Mesodermal cell (in vitro differentiated cells): ENCODE results near the gene NME7.

Source experiments
- H3K27ac ChIP-seq: 2 replicates; pipeline ENCODE4 v1.7.0; 2013; ENCODE audit warnings: mild to moderate bottlenecking, low read depth, low read length, moderate library complexity; ENCODE audit not compliant: severe bottlenecking
- H3K36me3 ChIP-seq: 2 replicates; pipeline ENCODE4 v1.7.1; 2013; ENCODE audit warnings: mild to moderate bottlenecking, low read length, moderate library complexity; ENCODE audit not compliant: control insufficient read depth, insufficient read depth
- H3K4me1 ChIP-seq: one replicate; pipeline ENCODE4 v1.7.1; 2013; ENCODE audit warnings: mild to moderate bottlenecking, low read length; ENCODE audit not compliant: insufficient read depth, control insufficient read depth, poor library complexity, severe bottlenecking
- H3K4me3 ChIP-seq: 2 replicates; pipeline ENCODE4 v1.7.0; 2013; ENCODE audit warnings: low read length, control low read depth, mild to moderate bottlenecking; ENCODE audit not compliant: insufficient read depth, poor library complexity, severe bottlenecking; ENCODE audit errors: extremely low read depth
- H3K9me3 ChIP-seq: 2 replicates; pipeline ENCODE4 v1.7.1; 2013; ENCODE audit warnings: mild to moderate bottlenecking, low read length, moderate library complexity; ENCODE audit not compliant: control insufficient read depth
- WGBS, 2 experiments: methylation state at CpG; one replicate each; pipeline ENCODE4 v1.1.5; 2013; ENCODE audit warnings: missing lambda C conversion rate in 2 of 2; ENCODE audit not compliant: insufficient coverage in 2 of 2; 5-methylcytosine and 5-hydroxymethylcytosine counted together

Gene NME7

DNA sequence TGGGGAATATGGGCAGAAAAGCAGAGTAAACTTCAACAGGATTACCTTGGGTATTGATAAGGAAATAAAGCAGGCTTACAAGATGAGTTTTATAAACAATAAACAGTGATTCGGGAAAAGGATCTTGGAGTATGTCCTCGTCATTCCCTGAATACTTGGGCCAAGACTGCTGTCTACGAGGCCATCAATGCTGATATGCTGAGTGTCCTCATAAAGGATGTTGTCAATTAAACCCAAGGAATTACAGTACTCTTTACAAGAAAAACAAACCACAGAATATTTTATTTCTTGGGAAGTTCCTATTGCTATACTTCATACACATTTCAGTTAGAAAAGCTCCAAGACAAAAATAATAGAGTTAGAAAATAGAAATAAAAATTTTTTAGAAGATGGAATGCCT lies 226.2 kb downstream of the NME7 start:
- Histone ChIP-seq H3K9me3 (no peaks in the 10 kb centered on the region), H3K36me3 (no peaks in the 10 kb centered on the region), H3K4me3 (no peak overlapping the region), H3K27ac (no peak overlapping the region), H3K4me1 (no peaks in the 10 kb centered on the region)
- 76 to 95% methylated on average over 2 to 3 of the region's 3 CpGs for WGBS, 2 experiments

DNA sequence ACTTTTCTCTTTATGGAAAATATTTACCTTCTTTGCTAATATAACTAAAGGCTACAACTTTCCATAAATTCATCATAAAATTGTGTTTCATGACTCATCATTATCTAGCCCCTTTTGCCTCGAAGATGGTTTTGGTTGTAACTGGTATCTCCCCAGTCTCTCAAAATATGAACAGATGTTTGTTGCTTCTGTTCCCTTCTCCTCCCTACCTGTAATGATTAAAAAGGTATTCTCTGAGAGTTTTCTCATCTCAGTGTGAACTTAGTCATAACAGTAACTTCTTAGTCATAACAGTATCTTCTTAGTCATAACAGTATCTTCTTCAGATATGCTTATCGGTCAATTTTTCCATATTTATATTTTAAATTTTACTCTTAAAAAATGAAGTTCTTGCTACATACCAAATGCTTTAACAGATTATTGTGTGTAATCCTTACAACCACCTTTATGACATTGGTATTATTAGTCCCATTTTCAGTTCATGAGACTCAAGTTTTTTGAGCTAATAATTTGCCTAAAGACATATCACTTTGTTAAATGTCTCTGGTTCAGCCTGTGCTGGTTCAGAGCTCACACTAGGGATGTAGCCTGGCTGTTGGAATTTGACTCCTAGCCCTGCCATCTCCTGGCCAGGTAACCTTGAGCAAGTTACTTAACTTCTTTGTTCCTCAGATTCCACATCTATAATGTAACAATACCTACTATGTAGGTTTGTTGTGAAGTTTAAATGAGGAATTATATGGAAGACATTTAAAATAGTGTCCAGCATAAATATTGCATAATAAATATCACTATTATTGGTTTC lies 228.5 kb downstream of the NME7 start:
- Histone ChIP-seq H3K4me3 (no peak overlapping the region), H3K27ac (no peak overlapping the region), H3K4me1 (no peaks in the 10 kb centered on the region), H3K36me3 (no peaks in the 10 kb centered on the region), H3K9me3 (no peaks in the 10 kb centered on the region)
- WGBS, 2 experiments: 100% methylated on average over 1 of the region's 2 CpGs; no CpG with 5 or more reads in 1 of the 2 experiments

DNA sequence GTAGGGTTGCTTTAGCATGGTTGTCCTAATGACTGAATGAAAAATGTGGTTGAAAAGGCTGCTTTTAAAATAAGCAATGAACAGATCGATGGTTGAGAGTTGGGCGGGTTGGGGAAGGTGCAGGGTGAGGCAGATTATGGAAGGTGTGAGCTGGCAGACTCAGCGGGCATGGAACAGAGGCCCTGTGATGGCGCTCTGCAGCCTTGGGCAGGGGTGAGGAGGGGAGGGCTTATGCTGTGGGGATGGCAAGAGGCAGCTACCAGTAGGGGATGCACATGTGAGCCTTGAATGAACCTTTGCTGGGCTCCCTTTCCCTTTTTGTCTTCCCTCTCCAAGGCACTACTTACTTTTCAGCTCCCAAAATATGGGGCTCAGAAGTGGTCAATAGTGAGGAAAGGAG lies 230.2 kb downstream of the NME7 start:
- WGBS, 2 experiments: 88 to 96% methylated on average over 3 to 4 of the region's 4 CpGs
- Histone ChIP-seq H3K36me3 (peaks cover 12% of the 10 kb centered on the region), H3K4me3 (no peak overlapping the region), H3K9me3 (no peaks in the 10 kb centered on the region), H3K4me1 (no peaks in the 10 kb centered on the region), H3K27ac (no peak overlapping the region)

DNA sequence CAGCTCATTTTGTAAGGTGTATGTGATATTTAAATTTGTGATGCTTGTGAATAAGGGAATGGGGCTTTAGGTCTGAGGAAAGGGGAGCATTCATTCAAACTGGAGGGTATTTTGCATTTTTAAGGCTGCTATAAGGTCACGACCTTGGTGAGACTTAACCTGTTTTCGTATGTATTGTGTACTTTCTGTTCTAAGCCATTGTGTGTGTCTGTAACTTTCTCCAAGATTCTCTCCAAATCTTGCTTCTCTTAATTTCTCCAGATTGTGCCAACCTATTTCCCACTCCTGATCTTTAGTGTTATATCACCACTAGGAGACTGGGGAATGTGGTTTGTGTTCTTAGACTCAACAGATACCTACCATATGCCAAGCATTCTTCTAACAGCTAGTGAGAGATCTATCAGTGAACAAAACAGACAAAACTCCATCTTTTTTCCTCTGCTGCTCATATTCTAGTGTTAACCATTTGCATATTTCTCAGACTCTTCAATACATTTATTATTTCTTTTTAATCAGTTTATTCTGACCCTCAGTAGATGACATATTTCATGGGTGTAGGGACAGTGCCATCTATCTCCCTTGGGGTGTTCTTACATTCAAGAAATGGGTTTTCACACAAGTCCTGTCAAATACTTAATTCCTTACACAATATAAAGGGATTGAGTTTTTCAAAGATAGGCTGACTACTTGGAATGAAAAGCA lies 233.6 kb downstream of the NME7 start:
- no CpG with 5 or more reads among the region's 2 CpGs for WGBS, 2 experiments
- Histone ChIP-seq H3K9me3 (no peaks in the 10 kb centered on the region), H3K27ac (no peak overlapping the region), H3K4me3 (no peak overlapping the region), H3K36me3 (peaks cover 41% of the 10 kb centered on the region), H3K4me1 (no peaks in the 10 kb centered on the region)

DNA sequence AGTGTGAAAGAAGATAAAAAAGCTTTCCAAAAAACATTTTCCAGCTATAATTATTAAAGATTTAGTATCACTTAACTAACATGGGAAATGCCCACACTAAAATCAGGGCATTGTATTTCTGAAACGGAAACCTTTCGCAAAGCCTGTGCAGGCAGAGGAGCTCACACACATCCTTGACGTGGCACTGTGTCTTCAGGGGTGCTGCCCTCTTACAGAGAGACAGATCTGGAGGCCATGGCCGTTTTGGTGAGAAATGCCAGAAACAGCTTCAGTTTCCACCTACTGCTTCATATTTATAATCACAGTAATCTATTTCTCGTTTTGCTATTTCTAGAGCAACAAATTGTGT lies 234.4 kb downstream of the NME7 start:
- Histone ChIP-seq H3K9me3 (no peaks in the 10 kb centered on the region), H3K4me3 (no peak overlapping the region), H3K27ac (no peak overlapping the region), H3K4me1 (no peaks in the 10 kb centered on the region), H3K36me3 (peaks cover 48% of the 10 kb centered on the region)
- WGBS, 2 experiments: 87 to 89% methylated on average over 5 of the region's 5 CpGs

DNA sequence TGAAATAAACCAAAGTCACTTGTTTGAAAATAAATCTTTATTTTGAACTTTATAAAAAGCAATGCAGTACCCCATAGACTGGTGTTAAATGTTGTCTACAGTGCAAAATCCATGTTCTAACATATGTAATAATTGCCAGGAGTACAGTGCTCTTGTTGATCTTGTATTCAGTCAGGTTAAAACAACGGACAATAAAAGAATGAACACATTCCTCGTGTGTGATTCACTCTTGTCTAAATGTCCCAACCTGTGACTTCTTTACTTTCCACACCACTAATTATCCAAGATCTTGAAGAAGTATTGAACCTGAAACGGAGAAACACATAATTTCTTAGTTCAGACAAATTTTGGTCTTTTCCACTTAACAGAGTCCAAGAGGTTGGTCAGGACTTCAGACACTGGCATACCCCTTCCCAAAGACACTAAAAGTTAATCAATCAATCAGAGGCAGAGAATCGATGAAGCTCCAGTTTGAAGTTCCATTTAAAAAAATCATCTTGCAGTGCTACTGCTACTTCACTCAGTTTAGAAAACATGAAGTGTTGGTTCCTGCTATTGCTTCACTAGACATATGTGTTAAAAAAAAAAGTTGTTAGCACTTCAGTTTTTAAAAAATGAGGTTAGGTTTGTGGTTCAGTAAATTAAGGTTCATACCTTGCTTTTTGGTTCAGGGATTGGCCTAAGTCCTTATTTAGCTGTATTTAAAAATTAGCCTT lies 234.9 kb downstream of the NME7 start:
- Histone ChIP-seq H3K36me3 (peaks cover 53% of the 10 kb centered on the region), H3K27ac (no peak overlapping the region), H3K9me3 (no peaks in the 10 kb centered on the region), H3K4me3 (no peak overlapping the region), H3K4me1 (no peaks in the 10 kb centered on the region)
- 96 to 100% methylated on average over 1 to 3 of the region's 4 CpGs for WGBS, 2 experiments

DNA sequence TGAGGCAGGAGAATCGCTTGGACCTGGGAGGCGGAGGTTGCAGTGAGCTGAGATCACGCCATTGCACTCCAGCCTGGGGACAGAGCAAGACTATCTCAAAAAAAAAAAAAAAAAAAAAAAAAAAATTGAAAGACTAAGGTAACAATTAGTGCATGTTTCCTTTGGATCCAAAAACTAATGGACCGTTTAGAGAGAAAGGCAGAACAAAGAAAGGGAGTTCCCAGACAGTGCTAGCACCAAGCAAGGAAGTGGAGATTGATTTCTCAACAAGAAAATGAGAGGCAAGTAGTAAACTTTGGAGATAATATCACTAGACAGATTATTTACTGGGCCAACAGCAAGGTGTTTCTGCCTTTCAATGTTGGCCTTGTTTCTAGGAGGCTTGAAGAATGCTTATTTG lies 236.9 kb downstream of the NME7 start:
- Histone ChIP-seq H3K4me1 (no peaks in the 10 kb centered on the region), H3K27ac (no peak overlapping the region), H3K36me3 (peaks cover 72% of the 10 kb centered on the region), H3K4me3 (no peak overlapping the region), H3K9me3 (no peaks in the 10 kb centered on the region)
- WGBS, 2 experiments: 91 to 100% methylated on average over 1 to 4 of the region's 4 CpGs

DNA sequence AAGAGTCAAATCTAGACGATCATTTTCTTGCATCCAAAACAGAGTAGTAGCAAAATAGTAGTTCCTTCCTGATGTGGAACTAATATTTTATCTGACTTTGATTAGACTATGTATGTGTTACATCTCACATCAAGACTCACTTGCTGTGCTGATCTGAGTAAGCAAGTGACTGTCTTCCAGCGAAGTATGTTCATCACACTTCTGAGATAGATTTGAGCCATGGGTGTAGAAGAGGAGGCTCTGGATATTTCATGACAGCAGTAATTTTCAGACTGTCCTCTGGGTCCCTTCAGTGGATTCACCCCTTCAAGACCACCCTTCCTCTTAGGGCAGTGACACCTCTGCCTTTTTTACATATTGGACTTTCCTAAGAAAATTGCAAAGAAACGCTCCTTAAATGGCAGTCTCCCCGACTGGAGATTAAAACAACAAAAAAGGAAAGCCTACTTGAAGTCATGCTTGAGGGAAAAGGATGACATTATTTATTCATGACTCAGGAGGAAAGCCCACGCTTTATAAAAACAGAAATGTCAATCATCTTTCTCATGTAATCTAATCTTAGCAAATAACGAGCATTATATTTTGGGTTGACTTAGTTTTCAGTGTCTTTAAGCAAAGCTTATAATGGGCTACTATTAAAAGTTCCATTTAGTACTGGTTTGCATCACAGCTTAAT lies 238.3 kb downstream of the NME7 start:
- Histone ChIP-seq H3K4me3 (no peak overlapping the region), H3K4me1 (no peaks in the 10 kb centered on the region), H3K36me3 (peaks cover 86% of the 10 kb centered on the region), H3K27ac (no peak overlapping the region), H3K9me3 (no peaks in the 10 kb centered on the region)
- WGBS, 2 experiments: 100% methylated on average over 1 of the region's 6 CpGs; no CpG with 5 or more reads in 1 of the 2 experiments

DNA sequence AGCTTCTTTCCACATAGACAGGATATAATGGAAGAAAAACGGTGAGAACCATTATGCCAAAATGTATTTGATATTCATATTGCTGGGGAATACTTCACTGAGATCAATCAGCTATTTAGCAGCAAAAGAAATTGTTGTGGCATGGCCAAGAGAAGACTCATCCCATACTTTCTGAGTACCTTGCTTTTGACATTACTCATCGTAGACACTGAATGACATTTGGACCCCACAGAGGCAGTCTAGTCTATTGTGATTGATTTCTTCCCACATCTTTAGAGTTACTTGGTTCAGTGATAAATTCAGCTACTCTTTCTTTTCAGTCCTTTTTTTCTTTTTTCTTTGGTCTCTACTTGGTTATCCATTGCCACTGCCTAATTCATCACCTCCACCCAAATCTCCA lies 239.0 kb downstream of the NME7 start:
- H3K4me3 ChIP-seq: no peak overlapping the region
- 100% methylated on average over 1 of the region's 2 CpGs; no CpG with 5 or more reads in 1 of the 2 experiments for WGBS, 2 experiments
- peaks cover 88% of the 10 kb centered on the region for H3K36me3 ChIP-seq
- H3K9me3 ChIP-seq: no peaks in the 10 kb centered on the region
- H3K27ac ChIP-seq: no peak overlapping the region
- no peaks in the 10 kb centered on the region for H3K4me1 ChIP-seq

DNA sequence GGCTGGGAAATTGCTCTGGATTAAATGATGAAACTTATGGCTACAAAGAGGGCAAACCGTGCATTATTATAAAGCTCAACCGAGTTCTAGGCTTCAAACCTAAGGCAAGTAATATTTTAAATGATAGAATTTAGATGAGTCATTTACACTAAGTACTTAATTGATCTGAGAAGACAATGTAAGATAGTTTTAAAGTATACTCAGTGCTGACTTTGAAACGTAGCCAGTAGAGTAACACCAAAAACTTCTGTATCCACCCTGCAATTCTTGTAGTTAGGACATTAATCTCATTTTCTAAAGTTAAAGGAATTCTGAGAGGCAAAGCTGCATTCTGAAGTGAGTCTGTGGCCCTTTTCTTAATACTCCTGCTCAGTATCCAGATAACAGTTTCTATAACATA lies 240.3 kb downstream of the NME7 start:
- no peak overlapping the region for H3K27ac ChIP-seq
- WGBS, 2 experiments: no CpG with 5 or more reads among the region's 3 CpGs
- H3K9me3 ChIP-seq: no peaks in the 10 kb centered on the region
- peaks cover 87% of the 10 kb centered on the region for H3K36me3 ChIP-seq
- H3K4me1 ChIP-seq: no peaks in the 10 kb centered on the region
- no peak overlapping the region for H3K4me3 ChIP-seq
